ENCODE results near the gene ULK2.

GRCh38 chr17:19741832-19742457 is 125.8 kb downstream of the ULK2 start:
- TF ChIP-seq CTCF (IDR thresholded peaks at IDR 0.05) (no peak), POLR2A (IDR thresholded peaks at IDR 0.05) (no peak)

Data from uterus (tissue), 2 donors.